ENCODE measurements around the gene EVA1C.

GRCh38 chr21:32367158-32367557 lies 45.3 kb upstream of the EVA1C start:
- TF ChIP-seq CTCF (IDR thresholded peaks at IDR 0.05), result no peak
- TF ChIP-seq POLR2A (IDR thresholded peaks at IDR 0.05), result no peak
